Right lung (tissue), 5 donors: Measurements from ENCODE around the gene LNPEP. TPM values are rescaled to one million over a fixed set of nuclear protein-coding genes. Genes with fewer than 3 reads are reported as not detected.

Experiments
- polyA plus RNA-seq, 5 donors: library from polyadenylated mRNA; unstranded; fragments of 120-200 nt; gene quantifications; one replicate each; pipeline versions ENCODE4 v1.2.1 to v1.2.3, GENCODE V29; 2013; ENCODE audit warnings: inconsistent platforms in 1 of 5, low replicate concordance in 1 of 5; ENCODE audit not compliant: insufficient read length in 5 of 5, insufficient read depth in 1 of 5

LNPEP gene
- polyA plus RNA-seq, 5 donors, result 14.7 to 29.2 (median 24.4) TPM

Other genes with a start within 250 kb of the LNPEP start
- 10 to 100 TPM; 29.0 to 59.5 (median 51.9) TPM for gene ERAP1, start 128.1 kb upstream of the LNPEP start, polyA plus RNA-seq
- 10 to 100 TPM; 14.9 to 35.4 (median 23.3) TPM for gene ERAP2, start 59.6 kb upstream of the LNPEP start, polyA plus RNA-seq
- gene LIX1, start 206.5 kb downstream of the LNPEP start, polyA plus RNA-seq, result 1 to 10 TPM in 3 of 5 donors, under 1 TPM in 2; 0.75 to 2.0 (median 1.2) TPM
- gene RIOK2, start 247.2 kb downstream of the LNPEP start, polyA plus RNA-seq, result 10 to 100 TPM; 40.6 to 51.4 (median 51.3) TPM